ENCODE results near the gene TPGS2.

- TF ChIP-seq, protein P1, sequence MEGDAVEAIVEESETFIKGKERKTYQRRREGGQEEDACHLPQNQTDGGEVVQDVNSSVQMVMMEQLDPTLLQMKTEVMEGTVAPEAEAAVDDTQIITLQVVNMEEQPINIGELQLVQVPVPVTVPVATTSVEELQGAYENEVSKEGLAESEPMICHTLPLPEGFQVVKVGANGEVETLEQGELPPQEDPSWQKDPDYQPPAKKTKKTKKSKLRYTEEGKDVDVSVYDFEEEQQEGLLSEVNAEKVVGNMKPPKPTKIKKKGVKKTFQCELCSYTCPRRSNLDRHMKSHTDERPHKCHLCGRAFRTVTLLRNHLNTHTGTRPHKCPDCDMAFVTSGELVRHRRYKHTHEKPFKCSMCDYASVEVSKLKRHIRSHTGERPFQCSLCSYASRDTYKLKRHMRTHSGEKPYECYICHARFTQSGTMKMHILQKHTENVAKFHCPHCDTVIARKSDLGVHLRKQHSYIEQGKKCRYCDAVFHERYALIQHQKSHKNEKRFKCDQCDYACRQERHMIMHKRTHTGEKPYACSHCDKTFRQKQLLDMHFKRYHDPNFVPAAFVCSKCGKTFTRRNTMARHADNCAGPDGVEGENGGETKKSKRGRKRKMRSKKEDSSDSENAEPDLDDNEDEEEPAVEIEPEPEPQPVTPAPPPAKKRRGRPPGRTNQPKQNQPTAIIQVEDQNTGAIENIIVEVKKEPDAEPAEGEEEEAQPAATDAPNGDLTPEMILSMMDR (conservative IDR thresholded peaks at IDR 0.05 in 1 of 2, IDR thresholded peaks at IDR 0.05 in 1 of 2; ENCODE audit: extremely low read depth in 1 of 2, insufficient read depth in 1 of 2, low read depth in 1 of 2, low read length in 2 of 2), result no peak
- TF ChIP-seq EZH2 (IDR thresholded peaks at IDR 0.05; ENCODE audit: borderline replicate concordance, low read length), result no peak
Measured at GRCh38 chr18:36817039-36817438, 11.8 kb downstream of the TPGS2 start.
